Uterus (tissue), 4 donors: ENCODE data around the gene TBX21. TPM values are rescaled to one million over a fixed set of nuclear protein-coding genes. Genes with fewer than 3 reads are reported as not detected.

Source experiments
- DNase-seq, 2 donors: peaks; one replicate each; pipeline ENCODE4 v3.0.0-alpha.2; 2019 to 2020
- H3K27ac ChIP-seq, 2 donors: fragments of 200-600 bp; sonication (generic); 1 replicate in 1 of 2; 2 replicates in 1 of 2; pipeline ENCODE4 v1.5.1; 2016 to 2018
- H3K27me3 ChIP-seq, 2 donors: fragments of 200-600 bp; sonication (generic); one replicate each; pipeline ENCODE4 v1.5.1; 2018 to 2019; ENCODE audit warnings: control low read depth in 1 of 2
- H3K36me3 ChIP-seq, 2 donors: fragments of 200-600 bp; sonication (generic); one replicate each; pipeline ENCODE4 v1.5.1; 2019; ENCODE audit warnings: control low read depth in 1 of 2
- H3K4me1 ChIP-seq, 2 donors: fragments of 200-600 bp; sonication (generic); one replicate each; pipeline ENCODE4 v1.5.1; 2018 to 2019; ENCODE audit warnings: control low read depth in 1 of 2
- H3K4me3 ChIP-seq, 2 donors: fragments of 200-600 bp; sonication (generic); 1 replicate in 1 of 2; 2 replicates in 1 of 2; pipeline ENCODE4 v1.5.1; 2018 to 2019; ENCODE audit warnings: mild to moderate bottlenecking in 1 of 2
- H3K9me3 ChIP-seq, 2 donors: fragments of 200-600 bp; sonication (generic); one replicate each; pipeline ENCODE4 v1.5.1; 2019; ENCODE audit warnings: control low read depth in 1 of 2
- POLR2A ChIP-seq, 2 donors: fragments of 450-650 bp; IDR thresholded peaks; one replicate each; pipeline ENCODE4 v1.6.1; 2016; ENCODE audit warnings: antibody characterized with exemption in 2 of 2, mild to moderate bottlenecking in 1 of 2, moderate library complexity in 1 of 2
- intact Hi-C: fragments of 100-400 bp; cut with DNase I; formaldehyde crosslinking; loops from one replicate; pipeline ENCODE4 v1.15.1; 2023; ENCODE audit warnings: low total_unique reads
- total RNA-seq, 4 donors: library from RNA; depleted of rRNA in 3 of 4; stranded (reverse); fragments of >200 nt in 3 of 4; gene quantifications; one replicate each; pipeline versions ENCODE4 v1.1.0 to v1.2.4, GENCODE V29; 2014 to 2023
- TF ChIP-seq, protein P1 (sequence below), 4 experiments: fragments of 200-600 bp in 2 of 4; fragments of 450-650 bp in 2 of 4; sonication (generic) in 2 of 4; IDR thresholded peaks; one replicate each; pipeline ENCODE4 v1.5.1; 2016 to 2019; ENCODE audit warnings: antibody characterized with exemption in 4 of 4, mild to moderate bottlenecking in 2 of 4, moderate library complexity in 1 of 4
- donor health status: DM: yes; HTN: yes; CAD: no.

Gene TBX21
- total RNA-seq, 4 donors from 2014 or later, result 0.49 to 0.51 TPM; not detected in 2

DNA sequence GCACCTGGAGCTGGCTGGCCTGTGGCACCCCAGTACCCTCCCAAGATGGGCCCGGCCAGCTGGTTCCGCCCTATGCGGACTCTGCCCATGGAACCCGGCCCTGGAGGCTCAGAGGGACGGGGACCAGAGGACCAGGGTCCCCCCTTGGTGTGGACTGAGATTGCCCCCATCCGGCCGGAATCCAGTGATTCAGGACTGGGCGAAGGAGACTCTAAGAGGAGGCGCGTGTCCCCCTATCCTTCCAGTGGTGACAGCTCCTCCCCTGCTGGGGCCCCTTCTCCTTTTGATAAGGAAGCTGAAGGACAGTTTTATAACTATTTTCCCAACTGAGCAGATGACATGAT lies 12.0 kb downstream of the TBX21 start:
- peaks cover 0 to 4% of the 10 kb centered on the region in 2 donors for H3K27me3 ChIP-seq
- TF ChIP-seq, protein P1, sequence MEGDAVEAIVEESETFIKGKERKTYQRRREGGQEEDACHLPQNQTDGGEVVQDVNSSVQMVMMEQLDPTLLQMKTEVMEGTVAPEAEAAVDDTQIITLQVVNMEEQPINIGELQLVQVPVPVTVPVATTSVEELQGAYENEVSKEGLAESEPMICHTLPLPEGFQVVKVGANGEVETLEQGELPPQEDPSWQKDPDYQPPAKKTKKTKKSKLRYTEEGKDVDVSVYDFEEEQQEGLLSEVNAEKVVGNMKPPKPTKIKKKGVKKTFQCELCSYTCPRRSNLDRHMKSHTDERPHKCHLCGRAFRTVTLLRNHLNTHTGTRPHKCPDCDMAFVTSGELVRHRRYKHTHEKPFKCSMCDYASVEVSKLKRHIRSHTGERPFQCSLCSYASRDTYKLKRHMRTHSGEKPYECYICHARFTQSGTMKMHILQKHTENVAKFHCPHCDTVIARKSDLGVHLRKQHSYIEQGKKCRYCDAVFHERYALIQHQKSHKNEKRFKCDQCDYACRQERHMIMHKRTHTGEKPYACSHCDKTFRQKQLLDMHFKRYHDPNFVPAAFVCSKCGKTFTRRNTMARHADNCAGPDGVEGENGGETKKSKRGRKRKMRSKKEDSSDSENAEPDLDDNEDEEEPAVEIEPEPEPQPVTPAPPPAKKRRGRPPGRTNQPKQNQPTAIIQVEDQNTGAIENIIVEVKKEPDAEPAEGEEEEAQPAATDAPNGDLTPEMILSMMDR (IDR thresholded peaks at IDR 0.05), result no peak
- no peak for TF ChIP-seq POLR2A (IDR thresholded peaks at IDR 0.05)
- intact Hi-C loops, result no loop called here

DNA sequence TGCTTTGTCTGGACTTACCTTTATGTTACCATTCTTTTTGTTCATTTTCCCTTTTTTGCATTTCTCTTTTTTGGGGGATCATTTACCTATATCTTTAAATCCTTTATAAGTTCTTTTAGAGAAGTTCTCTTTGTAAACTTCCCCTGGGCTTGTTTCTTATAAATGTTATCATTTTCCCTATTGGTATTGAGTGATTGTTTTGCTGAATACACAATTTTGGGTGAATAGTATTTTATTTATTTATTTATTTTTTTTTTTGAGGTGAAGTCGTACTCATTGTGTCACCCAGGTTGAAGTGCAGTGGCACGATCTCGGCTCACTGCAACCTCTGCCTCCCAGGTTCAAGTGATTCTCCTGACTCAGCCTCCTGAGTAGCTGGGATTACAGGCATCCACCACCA lies 18.4 kb downstream of the TBX21 start:
- Histone ChIP-seq H3K27ac (no peak overlapping the region), H3K4me1 (no peaks in the 10 kb centered on the region), H3K9me3 (no peaks in the 10 kb centered on the region), H3K4me3 (no peak overlapping the region), H3K36me3 (no peaks in the 10 kb centered on the region), H3K27me3 (no peaks in the 10 kb centered on the region)
- TF ChIP-seq, protein P1 (IDR thresholded peaks at IDR 0.05), result no peak
- no peak for TF ChIP-seq POLR2A (IDR thresholded peaks at IDR 0.05)
- intact Hi-C loops, result no loop called here
- DNase-seq, result no peak

More for the DNA sequence above, 12.0 kb downstream of the TBX21 start:
- no peak overlapping the region for H3K4me3 ChIP-seq
- no peaks in the 10 kb centered on the region for H3K4me1 ChIP-seq
- H3K27ac ChIP-seq, result no peak overlapping the region
- H3K36me3 ChIP-seq, result no peaks in the 10 kb centered on the region
- DNase-seq, result no peak
- H3K9me3 ChIP-seq, result no peaks in the 10 kb centered on the region

DNA sequence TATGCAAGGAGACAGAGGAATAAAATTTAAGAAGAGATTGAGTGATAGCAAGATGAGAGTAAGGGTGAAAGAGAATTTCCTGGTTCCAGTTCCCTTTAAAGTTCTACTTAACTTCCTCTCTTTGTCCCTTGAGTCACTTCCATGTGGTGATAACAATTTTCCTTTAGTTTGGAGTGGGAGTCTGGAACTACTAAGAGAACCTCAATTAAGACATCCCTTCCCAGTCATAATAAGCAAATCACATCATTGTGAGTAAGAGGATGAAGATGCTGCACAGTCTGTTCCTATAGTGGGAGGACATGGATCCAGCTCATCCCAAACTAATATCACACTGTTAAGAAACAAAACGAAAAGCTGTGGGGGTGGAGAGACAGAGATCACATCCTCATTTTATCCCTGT lies 24.4 kb downstream of the TBX21 start:
- Histone ChIP-seq H3K27ac (no peak overlapping the region), H3K4me3 (no peak overlapping the region), H3K9me3 (no peaks in the 10 kb centered on the region), H3K27me3 (no peaks in the 10 kb centered on the region), H3K36me3 (no peaks in the 10 kb centered on the region), H3K4me1 (no peaks in the 10 kb centered on the region)
- no peak for DNase-seq
- TF ChIP-seq POLR2A (IDR thresholded peaks at IDR 0.05), result no peak
- TF ChIP-seq, protein P1 (IDR thresholded peaks at IDR 0.05), result no peak
- intact Hi-C loops, result no loop called here

DNA sequence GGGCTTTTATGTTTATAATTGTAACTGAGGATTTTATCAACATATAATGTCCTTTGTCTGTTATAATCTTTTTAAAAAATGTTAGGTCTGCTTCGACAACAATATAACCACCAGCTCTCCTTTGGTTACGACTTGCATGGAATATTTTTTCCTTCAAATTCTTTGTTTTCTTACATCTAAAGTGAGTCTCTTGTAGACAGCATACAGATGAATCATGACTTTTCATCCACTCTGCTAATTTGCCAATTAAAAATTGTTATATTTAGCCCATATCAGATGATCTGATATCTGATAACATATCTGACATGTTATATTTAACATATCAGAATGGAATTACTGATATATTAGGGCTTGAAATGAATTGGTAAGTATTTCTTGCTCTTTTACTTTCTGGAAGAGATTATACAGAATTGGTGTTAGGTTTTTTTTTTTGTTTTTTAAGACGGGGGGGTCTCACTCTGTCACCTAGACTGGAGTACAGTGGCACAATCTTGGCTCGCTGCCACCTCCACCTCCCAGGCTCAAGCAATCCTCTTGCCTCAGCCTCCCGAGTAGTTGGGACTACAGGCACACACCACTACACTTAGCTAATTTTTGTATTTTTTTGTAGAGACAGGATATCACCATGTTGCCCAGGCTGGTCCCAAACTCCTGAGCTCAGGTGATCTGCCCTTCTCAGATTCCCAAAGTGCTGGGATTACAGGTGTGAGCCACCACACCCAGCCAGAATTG lies 27.5 kb downstream of the TBX21 start:
- Histone ChIP-seq H3K36me3 (no peaks in the 10 kb centered on the region), H3K27me3 (no peaks in the 10 kb centered on the region), H3K4me3 (no peak overlapping the region), H3K4me1 (no peaks in the 10 kb centered on the region), H3K27ac (no peak overlapping the region), H3K9me3 (no peaks in the 10 kb centered on the region)
- DNase-seq, result no peak
- intact Hi-C loops, result no loop called here
- TF ChIP-seq, protein P1 (IDR thresholded peaks at IDR 0.05), result no peak
- no peak for TF ChIP-seq POLR2A (IDR thresholded peaks at IDR 0.05)

DNA sequence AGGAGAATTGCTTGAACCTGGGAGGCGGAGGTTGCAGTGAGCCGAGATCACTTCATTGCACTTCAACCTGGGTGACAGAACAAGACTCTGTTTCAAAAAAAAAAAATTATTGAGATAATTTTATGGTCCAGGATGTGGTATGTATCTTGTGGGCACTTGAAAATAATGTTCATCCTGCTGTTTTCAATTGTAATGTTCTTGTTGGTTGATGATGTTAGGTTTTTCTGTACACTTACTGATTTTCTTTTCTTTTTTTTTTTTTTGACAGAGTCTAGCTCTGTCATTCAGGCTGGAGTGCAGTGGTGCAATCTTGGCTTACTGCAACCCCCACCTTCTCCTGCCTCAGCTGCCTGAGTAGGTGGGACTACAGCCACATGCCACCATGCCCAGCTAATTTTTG lies 29.7 kb downstream of the TBX21 start:
- intact Hi-C loops, result no loop called here

More for the DNA sequence above, 29.7 kb downstream of the TBX21 start:
- Histone ChIP-seq H3K4me3 (no peak overlapping the region), H3K27me3 (no peaks in the 10 kb centered on the region), H3K36me3 (no peaks in the 10 kb centered on the region), H3K4me1 (no peaks in the 10 kb centered on the region), H3K27ac (no peak overlapping the region), H3K9me3 (no peaks in the 10 kb centered on the region)
- TF ChIP-seq POLR2A (IDR thresholded peaks at IDR 0.05), result no peak
- TF ChIP-seq, protein P1 (IDR thresholded peaks at IDR 0.05), result no peak
- DNase-seq, result no peak
